Measurements from ENCODE around the gene ANKRD23.

ANKRD23 gene

DNA sequence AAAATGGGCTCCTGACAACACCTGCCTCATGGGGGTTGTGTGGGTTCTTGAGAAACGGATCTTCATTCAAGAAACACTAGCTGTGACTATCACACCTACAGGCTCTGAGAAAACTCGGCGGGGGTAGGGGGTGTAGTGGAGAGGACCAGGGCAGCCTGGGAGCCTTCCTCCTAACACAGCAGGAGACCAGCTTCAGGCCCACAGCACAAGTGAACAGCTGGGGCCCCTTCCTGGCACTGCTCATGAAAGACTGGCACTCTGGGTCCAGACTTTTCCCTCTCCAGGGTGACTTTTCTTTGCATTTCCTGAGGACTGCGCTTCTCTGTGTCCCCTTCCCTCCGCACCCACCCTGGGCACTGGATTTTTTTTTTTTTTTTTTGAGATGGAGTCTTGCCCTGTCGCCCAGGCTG, 33.2 kb upstream of the ANKRD23 start:
- FAIRE-seq: no peak

DNA sequence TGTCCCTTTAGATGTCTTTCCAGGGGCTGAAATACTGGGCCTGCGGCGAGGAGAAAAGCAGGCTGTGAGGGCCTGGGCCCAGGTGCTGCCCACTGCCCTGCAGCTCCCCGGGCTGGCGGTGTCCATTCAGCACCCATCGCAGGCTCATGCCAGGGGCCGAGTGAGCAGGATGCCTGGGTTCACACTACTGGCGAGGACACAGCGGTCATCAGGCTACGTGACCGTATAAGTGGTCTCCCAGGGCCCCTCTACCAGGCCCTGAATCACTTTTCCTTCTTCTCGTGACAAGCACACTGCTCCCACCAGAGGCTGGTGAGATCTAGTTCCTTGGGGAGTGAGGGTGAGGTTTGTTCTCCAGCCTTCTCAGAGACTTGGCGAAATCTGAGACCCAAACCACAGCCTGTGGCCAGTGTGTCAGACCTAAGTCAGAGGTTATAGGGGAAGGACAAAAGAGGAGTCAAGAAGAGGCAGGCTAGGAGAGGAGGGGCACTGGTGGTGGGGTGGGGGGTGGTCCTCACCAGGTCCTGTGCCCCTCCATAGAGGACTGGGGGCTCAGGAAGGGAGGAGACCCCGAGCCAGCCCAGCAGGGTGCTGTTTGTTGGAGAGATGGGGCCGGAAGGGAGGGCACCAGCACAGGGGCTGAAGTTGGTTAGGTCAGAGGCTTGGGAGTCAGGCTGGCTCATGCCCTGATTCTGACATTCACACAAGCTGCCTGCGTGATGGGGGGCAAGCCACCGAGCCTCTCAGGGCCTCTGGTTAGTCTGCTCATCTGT, 32.6 kb upstream of the ANKRD23 start:
- no peak for FAIRE-seq

DNA sequence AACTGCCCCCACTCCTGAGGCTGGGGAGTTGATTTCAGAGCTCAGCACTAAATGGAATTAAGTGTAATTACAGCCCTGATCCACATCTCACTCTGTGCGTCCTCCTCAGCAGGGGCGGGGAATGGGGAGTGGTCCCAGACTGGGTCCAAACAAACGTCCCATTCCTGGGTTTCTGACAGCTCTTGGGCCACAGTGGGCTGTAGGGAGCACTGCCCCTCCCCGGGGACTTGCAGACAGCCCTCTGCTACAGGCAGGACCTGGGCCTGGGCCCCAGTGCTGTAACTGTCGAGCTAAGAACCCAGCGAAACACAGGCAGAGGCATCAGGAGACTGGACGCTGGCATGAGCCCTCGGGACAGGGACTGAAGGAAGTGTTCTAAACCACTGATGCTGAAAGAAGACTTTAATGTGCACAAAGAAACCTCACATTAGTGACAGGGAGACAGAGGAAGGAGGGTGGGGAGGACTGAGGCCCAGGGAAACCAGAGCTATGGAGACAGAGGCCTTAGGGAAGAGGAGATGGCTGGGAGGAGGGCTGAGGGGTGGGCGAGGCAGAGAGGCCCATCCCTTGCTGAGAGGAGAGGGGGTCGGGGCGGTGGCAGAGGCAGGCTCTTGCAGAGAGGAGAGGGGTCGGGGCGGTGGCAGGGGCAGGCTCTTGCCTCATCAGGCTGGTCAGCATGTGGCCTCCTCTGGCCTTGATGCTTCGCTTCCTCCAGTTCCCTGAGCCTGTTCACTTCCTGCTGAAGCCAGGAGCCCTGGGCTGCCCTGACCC, 31.9 kb upstream of the ANKRD23 start:
- no peak for FAIRE-seq

GRCh38 chr2:96874198-96874831, 30.5 kb upstream of the ANKRD23 start:
- no peak for FAIRE-seq

- no peak for FAIRE-seq
Measured at GRCh38 chr2:96873651-96874096, 29.9 kb upstream of the ANKRD23 start.

- no peak for FAIRE-seq
Measured at GRCh38 chr2:96872591-96873349, 28.9 kb upstream of the ANKRD23 start.

GRCh38 chr2:96870626-96871255, 26.9 kb upstream of the ANKRD23 start:
- no peak for FAIRE-seq

DNA sequence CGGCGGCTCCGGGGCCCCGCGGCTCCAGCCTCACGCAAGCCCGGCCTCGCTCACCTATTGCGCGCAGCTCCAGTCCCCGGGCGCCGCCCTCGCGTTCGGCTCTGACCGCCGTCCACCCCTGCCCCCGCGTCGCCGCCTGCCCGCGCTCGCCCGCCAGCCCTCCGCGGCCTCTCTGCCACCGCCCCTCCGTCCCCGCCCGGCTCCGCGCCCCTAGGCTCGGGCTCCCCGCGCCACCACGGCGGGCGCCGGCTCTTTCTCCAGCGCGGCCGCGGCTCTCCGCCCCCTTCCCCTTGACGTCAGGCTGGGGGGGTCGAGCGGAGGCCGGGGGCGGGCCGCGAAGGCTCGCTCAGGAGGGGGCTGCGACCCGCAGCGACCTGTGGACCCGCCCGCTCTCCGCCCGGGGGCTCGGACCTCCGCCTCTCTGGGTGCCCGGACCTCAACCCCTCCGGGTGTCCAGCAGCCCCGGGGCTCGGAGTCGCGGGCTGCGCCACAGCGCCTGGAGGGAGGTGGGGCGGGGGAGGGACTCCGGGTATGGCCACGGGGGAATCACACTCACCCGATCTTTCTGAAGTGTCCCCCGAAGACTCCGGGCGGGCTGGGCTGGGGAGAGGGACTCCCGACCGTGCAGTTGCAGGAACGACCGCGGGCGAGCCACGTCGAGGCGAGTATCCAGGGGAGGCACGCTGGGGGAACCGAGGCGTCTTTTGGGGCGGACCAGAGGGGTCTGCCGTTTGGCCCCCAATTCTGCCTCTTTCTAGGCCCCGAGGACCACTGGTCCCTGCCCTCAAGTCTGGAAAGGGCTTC, 26.2 kb upstream of the ANKRD23 start, which contains the start of gene SEMA4C:
Gene SEMA4C, minus strand, starts transcription at position 259 of the 804 bp plus-strand sequence. CDS start 2,194 bp downstream, outside the sequence.
- no peak for FAIRE-seq

- no peak for FAIRE-seq
Measured at GRCh38 chr2:96869281-96869821, 25.5 kb upstream of the ANKRD23 start.

- no peak for FAIRE-seq
Measured at GRCh38 chr2:96868555-96869280, 24.9 kb upstream of the ANKRD23 start.

GRCh38 chr2:96867756-96868554, 24.1 kb upstream of the ANKRD23 start:
- no peak for FAIRE-seq

DNA sequence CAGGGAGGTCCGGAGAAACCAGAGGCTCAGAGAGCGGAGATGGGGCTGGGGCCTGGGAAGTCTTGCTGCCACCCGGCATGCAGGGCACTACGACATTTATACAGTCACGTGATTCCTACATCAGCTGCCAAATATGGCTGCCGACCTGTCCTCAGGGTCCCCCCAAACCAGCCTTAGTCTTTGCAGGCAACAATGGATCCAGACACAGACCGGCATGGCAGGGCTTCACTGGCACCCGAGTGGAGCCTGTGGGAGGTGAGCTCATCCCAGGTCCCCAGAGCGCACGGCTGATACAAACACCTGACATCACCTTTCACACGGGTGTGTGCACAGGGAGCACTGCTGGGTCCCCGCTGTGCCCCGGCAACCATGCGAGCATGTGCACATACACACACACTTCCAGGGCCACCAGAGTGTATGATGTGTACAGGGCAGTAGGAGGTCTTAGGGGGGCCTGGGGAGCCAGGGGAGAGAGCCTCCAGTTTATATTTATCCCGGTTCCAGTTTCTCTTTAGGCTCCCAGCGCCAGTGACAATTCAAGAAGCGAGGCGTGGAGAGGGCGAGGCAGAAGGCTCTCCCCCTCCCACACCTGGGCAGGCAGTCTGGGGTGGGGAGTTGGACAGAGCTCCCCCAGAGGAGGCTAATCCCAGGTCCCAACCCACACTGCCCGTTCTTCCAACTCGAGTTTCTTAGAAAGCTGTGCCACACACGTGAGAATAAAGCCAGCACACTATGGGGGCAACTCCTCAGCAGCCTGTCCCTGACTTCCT, 23.4 kb upstream of the ANKRD23 start:
- no peak for FAIRE-seq

GRCh38 chr2:96866586-96866985, 22.8 kb upstream of the ANKRD23 start:
- FAIRE-seq: no peak

GRCh38 chr2:96866149-96866548, 22.3 kb upstream of the ANKRD23 start:
- no peak for FAIRE-seq

DNA sequence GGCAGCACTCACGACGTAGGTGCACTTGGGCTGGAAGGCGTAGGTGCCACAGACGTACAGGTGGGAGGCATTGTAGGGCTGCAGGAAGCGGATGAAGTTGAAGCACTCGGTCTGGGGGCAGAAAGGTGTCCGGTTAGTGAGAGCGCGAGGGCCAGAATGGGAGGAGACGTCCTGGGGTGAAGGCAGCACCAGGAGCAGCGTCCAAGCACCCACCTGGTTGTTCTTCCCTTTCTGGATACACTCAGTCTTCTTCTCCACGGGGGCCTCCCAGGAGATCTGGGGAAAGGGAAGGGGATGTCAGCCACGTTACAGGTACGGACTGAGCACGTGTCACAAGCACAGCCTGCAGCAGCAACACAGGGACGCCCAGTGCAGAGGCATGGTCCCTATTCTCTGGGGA, 21.8 kb upstream of the ANKRD23 start:
- no peak for FAIRE-seq

- no peak for FAIRE-seq
Measured at GRCh38 chr2:96864343-96865091, 20.7 kb upstream of the ANKRD23 start.

DNA sequence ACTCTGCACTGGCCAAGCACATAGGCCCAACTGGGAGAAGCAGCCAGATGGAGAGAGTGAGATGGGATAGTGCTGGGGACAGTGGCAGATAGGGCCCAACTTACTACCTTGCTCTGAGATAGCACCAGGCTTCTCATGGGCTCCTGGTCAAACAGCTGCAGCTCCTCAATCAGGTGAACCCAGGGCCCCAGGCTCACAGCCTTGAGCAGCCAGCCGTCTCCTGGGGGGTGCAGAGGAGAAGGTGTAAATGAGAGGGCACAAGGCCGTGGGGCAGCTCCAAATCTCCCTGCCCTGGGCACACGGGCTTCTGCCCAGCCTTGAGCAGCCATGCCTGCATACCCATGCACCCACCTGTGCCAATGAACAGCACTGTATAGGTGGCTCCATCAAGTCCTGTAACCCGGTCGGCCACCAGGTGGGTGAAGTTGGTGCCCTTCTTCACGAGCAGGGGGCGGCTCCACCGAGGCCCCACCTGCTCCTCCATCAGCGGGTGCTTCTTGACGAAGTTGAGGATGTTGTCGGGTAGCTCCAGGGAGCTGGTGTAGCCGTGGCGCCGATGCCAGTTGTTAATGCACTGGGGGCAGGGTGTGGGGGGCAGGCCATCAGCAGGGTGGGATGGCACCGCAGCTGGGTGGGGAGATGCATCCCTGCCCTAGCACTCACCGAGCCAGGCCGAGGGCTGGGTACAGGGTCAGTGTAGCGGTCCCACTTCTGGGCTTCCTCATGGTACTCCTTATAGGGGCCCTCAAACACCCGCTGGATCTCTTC, 19.9 kb upstream of the ANKRD23 start:
- no peak for FAIRE-seq
